GM12891 (cell line): Measurements from ENCODE around the gene PPP3R2.
"Not testable (repeated sequence)": the region's sequence is repeated elsewhere in the genome, so short reads cannot be mapped to it uniquely, and the experiment has no call there.

Experiments
- DNase-seq: peaks from one replicate; pipeline ENCODE4 v3.0.0; 2011; ENCODE audit warnings: low spot score; ENCODE audit not compliant: insufficient read length
- FAIRE-seq: peaks from 2 replicates; lab custom pipeline; 2011; peaks lifted over from hg19 to GRCh38; lab: Jason Lieb, UNC
- PAX5 ChIP-seq: IDR thresholded peaks from 2 replicates; pipeline ENCODE4 v1.6.1; 2011; ENCODE audit warnings: low read length, moderate library complexity, mild to moderate bottlenecking; ENCODE audit not compliant: insufficient read depth, severe bottlenecking
- POLR2A ChIP-seq: IDR thresholded peaks from 2 replicates; pipeline ENCODE4 v1.6.1; 2011; ENCODE audit warnings: low read depth, low read length, control low read depth
- POLR2AphosphoS5 ChIP-seq: IDR thresholded peaks from 2 replicates; pipeline ENCODE4 v1.6.1; 2011; ENCODE audit warnings: low read depth, low read length, control low read depth
- POU2F2 ChIP-seq: IDR thresholded peaks from 2 replicates; pipeline ENCODE4 v1.6.1; 2011; ENCODE audit warnings: low read depth, mild to moderate bottlenecking, control low read depth, low read length, moderate library complexity
- SPI1 ChIP-seq: IDR thresholded peaks from 2 replicates; pipeline ENCODE4 v1.6.1; 2011; ENCODE audit warnings: low read depth, low read length, control low read depth
- TAF1 ChIP-seq: IDR thresholded peaks from 2 replicates; pipeline ENCODE4 v1.6.1; 2011; ENCODE audit warnings: low read depth, low read length, control low read depth

PPP3R2 gene

GRCh38 chr9:101591787-101592446, 2.9 kb downstream of the PPP3R2 start:
- no peak for FAIRE-seq
- DNase-seq: no peak
- TF ChIP-seq TAF1 (no peak), SPI1 (no peak), POLR2AphosphoS5 (no peak), PAX5 (no peak), POU2F2 (no peak), POLR2A (no peak)

- FAIRE-seq (no peak), DNase-seq (no peak)
- TF ChIP-seq POLR2AphosphoS5: no peak
- TF ChIP-seq POLR2A: no peak
- TF ChIP-seq PAX5: no peak
- TF ChIP-seq SPI1: no peak
- no peak for TF ChIP-seq TAF1
- no peak for TF ChIP-seq POU2F2
These were observed 3.9 kb downstream of the PPP3R2 start for GRCh38 chr9:101590901-101591300.

DNA sequence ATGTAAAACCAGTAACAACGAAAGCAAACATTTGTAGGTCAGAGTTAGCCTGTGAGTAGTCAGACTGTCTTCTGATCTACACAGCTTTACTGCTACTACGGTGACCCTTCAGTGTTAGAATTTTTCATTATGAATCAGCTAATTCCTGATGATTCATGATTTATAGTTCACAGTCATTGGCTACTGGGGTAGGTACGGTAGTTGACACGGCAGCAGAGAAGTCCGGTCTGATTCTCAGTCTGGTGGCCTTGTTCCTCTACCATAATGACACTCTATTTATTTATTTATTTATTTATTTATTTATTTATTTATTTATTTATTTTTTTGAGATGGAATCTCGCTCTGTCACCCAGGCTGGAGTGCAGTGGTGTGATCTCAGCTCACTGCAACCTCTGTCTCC, 4.7 kb downstream of the PPP3R2 start:
- DNase-seq, FAIRE-seq: not testable (repeated sequence)

- DNase-seq (no peak), FAIRE-seq (no peak)
- TF ChIP-seq POU2F2: no peak
These were observed 7.3 kb downstream of the PPP3R2 start for GRCh38 chr9:101587332-101588043.

DNA sequence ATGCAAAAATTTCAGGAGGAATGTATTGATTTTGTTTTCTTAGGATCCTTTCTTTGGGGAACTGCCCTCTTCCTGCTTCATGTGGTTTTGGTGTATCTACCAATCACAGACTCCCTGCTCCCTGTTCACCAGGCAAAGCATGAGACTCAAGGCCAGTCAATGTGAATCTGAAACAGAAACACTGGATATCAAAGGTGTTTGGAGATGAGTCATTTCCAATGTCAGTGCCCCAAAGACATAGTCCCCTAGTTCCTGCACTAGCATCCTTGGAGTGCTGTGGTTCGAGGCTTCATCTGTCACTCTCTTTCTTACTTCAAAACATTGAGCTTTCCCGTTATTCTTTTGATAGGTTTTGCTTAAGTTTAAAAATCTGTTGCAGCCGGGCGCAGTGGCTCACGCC, 8.1 kb downstream of the PPP3R2 start:
- FAIRE-seq (peak; percentile 51), DNase-seq (no peak)
- TF ChIP-seq PAX5 (no peak), SPI1 (no peak), POU2F2 (no peak), TAF1 (no peak), POLR2A (no peak), POLR2AphosphoS5 (no peak)

DNA sequence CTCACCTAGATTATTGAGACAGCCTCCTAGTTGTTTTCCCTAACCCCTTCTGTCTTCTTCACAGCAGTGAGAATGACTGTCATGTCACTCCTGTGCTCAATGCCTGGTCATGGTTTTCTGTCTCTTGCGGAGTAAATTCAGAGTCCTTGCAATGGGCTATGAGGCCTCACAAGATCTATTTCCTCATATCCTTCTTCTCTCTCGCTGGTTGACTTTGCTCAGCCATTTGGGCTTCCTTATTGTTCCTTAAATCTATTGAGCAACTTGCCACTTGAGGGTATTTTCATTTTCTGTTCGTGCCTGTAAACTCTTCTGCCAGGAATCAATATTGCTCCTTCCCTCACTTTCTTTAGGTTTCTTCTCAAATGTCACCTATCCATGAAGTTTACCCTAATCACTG, 9.0 kb downstream of the PPP3R2 start:
- TF ChIP-seq SPI1: no peak
- TF ChIP-seq POU2F2: no peak
- no peak for TF ChIP-seq POLR2A
- TF ChIP-seq POLR2AphosphoS5: no peak
- TF ChIP-seq TAF1: no peak
- no peak for TF ChIP-seq PAX5
- FAIRE-seq (no peak), DNase-seq (no peak)

- TF ChIP-seq POU2F2 (no peak), SPI1 (no peak), POLR2A (no peak), PAX5 (no peak), POLR2AphosphoS5 (no peak), TAF1 (no peak)
- no peak for DNase-seq
- FAIRE-seq: no peak
These were observed 12.2 kb downstream of the PPP3R2 start for GRCh38 chr9:101582553-101582952.

GRCh38 chr9:101579711-101580545, 14.8 kb downstream of the PPP3R2 start:
- DNase-seq (no peak), FAIRE-seq (no peak)
- TF ChIP-seq POLR2AphosphoS5 (no peak), POLR2A (no peak), PAX5 (no peak), POU2F2 (no peak), TAF1 (no peak), SPI1 (no peak)

DNA sequence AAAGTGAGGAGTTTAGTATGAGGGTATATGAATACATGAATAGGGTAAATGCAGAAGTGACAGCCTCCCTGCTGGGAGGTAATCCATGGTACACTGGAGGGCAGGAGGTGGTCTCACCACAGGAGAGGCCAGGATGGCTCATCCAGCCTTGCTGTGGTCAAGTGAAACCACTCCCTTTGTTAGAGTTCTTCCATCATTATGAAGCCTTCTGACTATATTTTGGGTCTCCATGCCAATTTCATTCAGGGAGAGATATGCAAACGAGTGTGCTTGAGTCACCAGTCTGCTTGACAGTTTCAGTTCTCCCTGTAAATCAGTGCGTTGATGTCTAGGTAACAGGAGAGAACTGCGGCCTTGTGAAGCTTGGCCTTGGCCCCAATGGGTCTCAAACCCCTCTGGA, 16.4 kb downstream of the PPP3R2 start:
- no peak for FAIRE-seq
- no peak for TF ChIP-seq TAF1
- TF ChIP-seq SPI1: peak; percentile 78
- TF ChIP-seq POLR2AphosphoS5: no peak
- no peak for TF ChIP-seq POLR2A
- TF ChIP-seq PAX5: no peak
- TF ChIP-seq POU2F2: peak; percentile 71; the same call in 1 of the 2 replicates

More for the DNA sequence above, 16.4 kb downstream of the PPP3R2 start:
- no peak for DNase-seq
